Suprapubic skin (tissue), 4 donors: Measurements from ENCODE around the gene BNC2. TPM values are rescaled to one million over a fixed set of nuclear protein-coding genes. Genes with fewer than 3 reads are reported as not detected.

Experiments
- DNase-seq, 2 donors: peaks; one replicate each; pipeline ENCODE4 v3.0.0-alpha.2; 2019; ENCODE audit warnings: low spot score in 2 of 2
- H3K27ac ChIP-seq: fragments of 200-600 bp; sonication (generic); one replicate; pipeline ENCODE4 v1.5.1; 2019
- H3K27me3 ChIP-seq: fragments of 200-600 bp; sonication (generic); one replicate; pipeline ENCODE4 v1.5.1; 2019
- H3K36me3 ChIP-seq: fragments of 200-600 bp; sonication (generic); one replicate; pipeline ENCODE4 v1.5.1; 2019
- H3K4me1 ChIP-seq: fragments of 200-600 bp; sonication (generic); one replicate; pipeline ENCODE4 v1.5.1; 2019
- H3K4me3 ChIP-seq: fragments of 200-600 bp; sonication (generic); one replicate; pipeline ENCODE4 v1.5.1; 2019; ENCODE audit warnings: mild to moderate bottlenecking
- H3K9me3 ChIP-seq: fragments of 200-600 bp; sonication (generic); one replicate; pipeline ENCODE4 v1.5.1; 2019
- EP300 ChIP-seq: sonication (generic); formaldehyde crosslinking; IDR thresholded peaks from one replicate; pipeline ENCODE4 v1.6.1; 2017; ENCODE audit warnings: antibody characterized with exemption
- POLR2A ChIP-seq, 2 donors: fragments of 450-650 bp; IDR thresholded peaks; one replicate each; pipeline ENCODE4 v1.6.1; 2017; ENCODE audit warnings: antibody characterized with exemption in 2 of 2, mild to moderate bottlenecking in 2 of 2, moderate library complexity in 2 of 2
- POLR2AphosphoS5 ChIP-seq, 3 donors: sonication (generic); formaldehyde crosslinking; IDR thresholded peaks; one replicate each; pipeline ENCODE4 v1.6.1; 2017; ENCODE audit warnings: antibody characterized with exemption in 3 of 3
- WGBS: methylation state at CpG from one replicate; pipeline ENCODE4 v1.1.5; 2018; 5-methylcytosine and 5-hydroxymethylcytosine counted together
- total RNA-seq, 4 donors: library from RNA; depleted of rRNA; stranded (reverse); fragments of >200 nt; gene quantifications; one replicate each; pipeline ENCODE4 v1.1.0, GENCODE V29; 2016
- TF ChIP-seq, protein P1 (sequence below), 2 donors: fragments of 200-600 bp in 1 of 2; fragments of 450-650 bp in 1 of 2; sonication (generic) in 1 of 2; IDR thresholded peaks; one replicate each; pipeline ENCODE4 v1.5.1; 2016 to 2019; ENCODE audit warnings: antibody characterized with exemption in 2 of 2, mild to moderate bottlenecking in 1 of 2, moderate library complexity in 1 of 2

BNC2 gene
- total RNA-seq, 4 donors from 2014 or later = 6.5 to 12.3 (median 8.9) TPM

DNA sequence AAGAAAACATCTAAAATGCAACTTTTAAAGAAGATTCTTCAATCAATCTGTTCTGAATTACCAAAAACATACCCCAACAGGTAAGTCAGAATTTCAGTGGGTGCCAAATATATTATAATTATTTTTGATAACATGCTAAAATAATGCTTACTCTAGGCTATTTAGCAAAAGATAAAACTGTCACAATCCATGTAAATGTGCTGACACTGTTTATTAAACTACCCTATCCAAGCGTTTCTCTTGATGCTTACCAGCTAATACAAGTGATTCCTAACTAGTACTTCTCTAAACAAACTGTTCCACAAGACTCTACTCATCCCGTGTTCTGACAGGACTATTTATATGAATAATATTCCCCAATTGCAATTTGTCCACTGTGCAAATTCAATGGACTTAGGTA, 236.7 kb downstream of the BNC2 start:
- Histone ChIP-seq H3K4me3 (no peak overlapping the region), H3K9me3 (no peaks in the 10 kb centered on the region), H3K27me3 (no peaks in the 10 kb centered on the region), H3K4me1 (peaks cover 13% of the 10 kb centered on the region), H3K36me3 (no peaks in the 10 kb centered on the region), H3K27ac (no peak overlapping the region)
- 82% methylated on average over 2 of the region's 2 CpGs for WGBS
- DNase-seq = no peak
- TF ChIP-seq POLR2AphosphoS5 (IDR thresholded peaks at IDR 0.05) = no peak
- no peak for TF ChIP-seq EP300
- TF ChIP-seq, protein P1, sequence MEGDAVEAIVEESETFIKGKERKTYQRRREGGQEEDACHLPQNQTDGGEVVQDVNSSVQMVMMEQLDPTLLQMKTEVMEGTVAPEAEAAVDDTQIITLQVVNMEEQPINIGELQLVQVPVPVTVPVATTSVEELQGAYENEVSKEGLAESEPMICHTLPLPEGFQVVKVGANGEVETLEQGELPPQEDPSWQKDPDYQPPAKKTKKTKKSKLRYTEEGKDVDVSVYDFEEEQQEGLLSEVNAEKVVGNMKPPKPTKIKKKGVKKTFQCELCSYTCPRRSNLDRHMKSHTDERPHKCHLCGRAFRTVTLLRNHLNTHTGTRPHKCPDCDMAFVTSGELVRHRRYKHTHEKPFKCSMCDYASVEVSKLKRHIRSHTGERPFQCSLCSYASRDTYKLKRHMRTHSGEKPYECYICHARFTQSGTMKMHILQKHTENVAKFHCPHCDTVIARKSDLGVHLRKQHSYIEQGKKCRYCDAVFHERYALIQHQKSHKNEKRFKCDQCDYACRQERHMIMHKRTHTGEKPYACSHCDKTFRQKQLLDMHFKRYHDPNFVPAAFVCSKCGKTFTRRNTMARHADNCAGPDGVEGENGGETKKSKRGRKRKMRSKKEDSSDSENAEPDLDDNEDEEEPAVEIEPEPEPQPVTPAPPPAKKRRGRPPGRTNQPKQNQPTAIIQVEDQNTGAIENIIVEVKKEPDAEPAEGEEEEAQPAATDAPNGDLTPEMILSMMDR (IDR thresholded peaks at IDR 0.05) = no peak
- no peak for TF ChIP-seq POLR2A (IDR thresholded peaks at IDR 0.05)

DNA sequence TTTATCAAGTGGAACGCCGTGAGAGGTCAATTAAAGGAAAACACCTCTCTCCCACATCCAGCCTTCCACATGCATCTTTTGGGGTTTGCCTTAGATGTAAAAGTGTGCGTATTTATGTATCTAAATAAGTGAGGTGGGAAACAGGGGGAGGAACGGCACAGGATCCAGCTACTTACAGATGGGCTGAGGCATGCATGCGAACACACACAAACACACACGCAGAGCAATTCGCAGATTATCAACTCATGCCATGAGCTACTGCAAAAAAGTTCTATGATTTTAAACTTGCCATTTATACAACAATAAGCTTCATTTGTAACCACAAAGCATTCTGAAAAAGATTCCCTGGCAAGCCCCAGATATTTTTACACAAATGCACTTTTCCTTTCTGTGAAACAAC, 242.1 kb downstream of the BNC2 start:
- Histone ChIP-seq H3K27ac (no peak overlapping the region), H3K4me3 (no peak overlapping the region)

DNA sequence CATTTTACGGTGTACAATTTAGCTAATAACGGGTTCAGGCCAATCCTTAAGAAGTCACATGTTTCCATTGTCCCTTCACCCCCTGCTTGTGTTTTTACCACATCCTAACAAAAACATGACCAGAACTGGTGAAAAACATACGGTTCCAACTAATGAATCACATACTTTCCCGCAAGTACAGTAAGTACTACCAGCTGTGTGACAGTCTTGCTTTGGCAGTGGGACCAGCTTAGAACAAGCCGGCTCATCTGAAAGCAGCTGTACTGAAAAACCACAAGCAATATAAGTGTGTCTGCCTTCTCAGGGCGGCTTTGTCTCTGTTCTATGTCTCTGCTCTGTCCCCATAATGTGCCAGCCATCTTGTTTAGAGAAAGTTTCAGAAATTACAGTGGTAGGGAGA, 242.5 kb downstream of the BNC2 start:
- peak in 1 of 2 donors; percentile 67 for DNase-seq
- Histone ChIP-seq H3K4me1 (peaks cover 38% of the 10 kb centered on the region), H3K9me3 (no peaks in the 10 kb centered on the region), H3K4me3 (no peak overlapping the region), H3K27ac (peak overlapping the region; percentile 48), H3K27me3 (no peaks in the 10 kb centered on the region), H3K36me3 (no peaks in the 10 kb centered on the region)
- TF ChIP-seq, protein P1 (IDR thresholded peaks at IDR 0.05) = no peak
- TF ChIP-seq POLR2AphosphoS5 (IDR thresholded peaks at IDR 0.05) = peak in 1 of 3 donors; percentile 63
- WGBS = 54% methylated on average over 6 of the region's 6 CpGs

More for the DNA sequence above, 242.1 kb downstream of the BNC2 start:
- WGBS = 79% methylated on average over 7 of the region's 7 CpGs
- no peak for TF ChIP-seq POLR2AphosphoS5 (IDR thresholded peaks at IDR 0.05)
- TF ChIP-seq POLR2A (IDR thresholded peaks at IDR 0.05) = no peak
- TF ChIP-seq EP300 = no peak
- TF ChIP-seq, protein P1 (IDR thresholded peaks at IDR 0.05) = no peak
- Histone ChIP-seq H3K4me1 (peaks cover 38% of the 10 kb centered on the region), H3K36me3 (no peaks in the 10 kb centered on the region), H3K27me3 (no peaks in the 10 kb centered on the region), H3K9me3 (no peaks in the 10 kb centered on the region)
- no peak for DNase-seq

DNA sequence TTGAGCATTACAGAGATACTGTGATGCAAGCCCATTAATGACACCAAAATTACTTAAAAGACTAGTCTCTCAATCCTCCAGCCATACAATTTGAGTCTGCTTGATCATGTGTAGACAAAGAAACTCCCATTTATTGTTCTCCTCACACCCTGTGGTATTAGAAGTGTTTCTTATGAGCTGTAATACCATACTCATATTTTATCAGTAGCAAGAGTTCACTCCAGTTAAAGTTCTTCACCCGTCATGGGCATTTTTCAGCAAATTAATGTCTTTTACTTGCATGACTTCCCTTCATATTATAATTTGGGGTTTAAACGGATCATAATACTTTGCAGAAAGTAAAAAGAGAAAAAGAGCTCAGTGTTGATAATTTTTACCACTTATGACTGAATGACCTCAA, 242.9 kb downstream of the BNC2 start:
- WGBS = 66% methylated on average over 2 of the region's 2 CpGs

DNA sequence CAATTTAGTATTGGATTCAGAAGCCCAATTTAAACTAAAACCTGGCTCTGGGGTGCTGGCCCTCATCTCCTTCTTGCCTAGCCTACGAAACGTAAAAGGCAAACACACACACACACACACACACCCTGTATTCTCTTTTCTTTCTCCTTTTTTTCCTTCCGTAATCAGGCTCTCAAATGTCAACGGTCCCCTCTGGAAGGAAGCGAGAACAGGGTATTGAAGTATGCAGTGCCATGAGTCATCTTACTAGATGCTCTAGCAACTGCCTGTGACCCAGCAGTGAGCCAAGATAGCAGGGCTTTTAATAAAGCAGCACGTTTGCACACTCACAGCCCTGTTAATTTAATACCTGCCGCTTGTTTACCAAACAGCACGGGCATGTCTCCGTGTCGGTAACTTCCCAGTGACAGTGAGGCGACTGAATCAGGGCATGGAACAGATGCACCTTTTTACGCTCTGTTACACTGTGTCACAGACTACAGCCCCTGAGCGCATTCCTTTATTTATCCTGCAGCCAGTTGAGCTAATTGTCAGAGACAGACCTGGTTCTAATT, 243.8 kb downstream of the BNC2 start:
- peaks cover 38% of the 10 kb centered on the region for H3K4me1 ChIP-seq
- peak overlapping the region; percentile 48 for H3K27ac ChIP-seq
- TF ChIP-seq POLR2A (IDR thresholded peaks at IDR 0.05) (no peak), EP300 (no peak), POLR2AphosphoS5 (IDR thresholded peaks at IDR 0.05) (no peak)
- TF ChIP-seq, protein P1 (IDR thresholded peaks at IDR 0.05) = no peak
- DNase-seq = no peak
- no peaks in the 10 kb centered on the region for H3K27me3 ChIP-seq
- no peaks in the 10 kb centered on the region for H3K36me3 ChIP-seq
- no peaks in the 10 kb centered on the region for H3K9me3 ChIP-seq
- WGBS = 25% methylated on average over 13 of the region's 13 CpGs
- H3K4me3 ChIP-seq = no peak overlapping the region

More for the DNA sequence above, 242.9 kb downstream of the BNC2 start:
- Histone ChIP-seq H3K36me3 (no peaks in the 10 kb centered on the region), H3K9me3 (no peaks in the 10 kb centered on the region), H3K27me3 (no peaks in the 10 kb centered on the region), H3K27ac (peak overlapping the region; percentile 48), H3K4me3 (no peak overlapping the region), H3K4me1 (peaks cover 38% of the 10 kb centered on the region)
- no peak for DNase-seq
- TF ChIP-seq, protein P1 (IDR thresholded peaks at IDR 0.05) = no peak
- TF ChIP-seq POLR2A (IDR thresholded peaks at IDR 0.05) (no peak), EP300 (no peak), POLR2AphosphoS5 (IDR thresholded peaks at IDR 0.05) (no peak)
